ENCODE data around the gene CEBPZ. TPM values are rescaled to one million over a fixed set of nuclear protein-coding genes. Genes with fewer than 3 reads are reported as not detected.

Gene CEBPZ
- total and polyA plus RNA-seq, 2 of the 13 experiments (the other 11 are each of a cell fraction or from before 2014, with no cell fraction given): 14.4 to 117 TPM

- peak; percentile 96 for TF ChIP-seq ZNF275 (CRISPR knock-in tag; IDR thresholded peaks at IDR 0.05; ENCODE audit: borderline replicate concordance)
- peak; percentile 99 for TF ChIP-seq ZNF816 (CRISPR knock-in tag; IDR thresholded peaks at IDR 0.05; ENCODE audit: borderline replicate concordance)
- no peak for TF ChIP-seq ZNF569 (CRISPR knock-in tag; IDR thresholded peaks at IDR 0.05; ENCODE audit: borderline replicate concordance)
- TF ChIP-seq ELF4 (CRISPR knock-in tag; IDR thresholded peaks at IDR 0.05; ENCODE audit: borderline replicate concordance): peak; percentile 90; the same call in 1 of the 2 replicates
- no peak for TF ChIP-seq NBN (conservative IDR thresholded peaks at IDR 0.05)
- no peak for TF ChIP-seq ZNF343 (CRISPR knock-in tag; IDR thresholded peaks at IDR 0.05)
- TF ChIP-seq KDM5B (CRISPR knock-in tag; IDR thresholded peaks at IDR 0.05; ENCODE audit: borderline replicate concordance): peak; percentile 97
- peak; percentile 87 for TF ChIP-seq KDM5A (IDR thresholded peaks at IDR 0.05; ENCODE audit: borderline replicate concordance, low read length)
- 0 out of 2 replicates have a peak, but pooled peaks have one; percentile 33 for TF ChIP-seq REL (CRISPR knock-in tag; conservative IDR thresholded peaks at IDR 0.05)
- TF ChIP-seq HOMEZ (CRISPR knock-in tag; IDR thresholded peaks at IDR 0.05; ENCODE audit: low read depth): peak; percentile 79
- peak; percentile 76; the same call in 1 of the 2 replicates for TF ChIP-seq ZNF800 (CRISPR knock-in tag; IDR thresholded peaks at IDR 0.05)
- TF ChIP-seq, protein P1, sequence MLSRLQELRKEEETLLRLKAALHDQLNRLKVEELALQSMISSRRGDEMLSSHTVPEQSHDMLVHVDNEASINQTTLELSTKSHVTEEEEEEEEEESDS (CRISPR knock-in tag; IDR thresholded peaks at IDR 0.05; ENCODE audit: borderline replicate concordance): 0 out of 2 replicates have a peak, but pooled peaks have one; percentile 79
- TF ChIP-seq POGZ (CRISPR knock-in tag; IDR thresholded peaks at IDR 0.05): peak; percentile 88
- TF ChIP-seq ATRX (CRISPR knock-in tag; IDR thresholded peaks at IDR 0.05; ENCODE audit: borderline replicate concordance): no peak
- TF ChIP-seq ZNF687 (CRISPR knock-in tag; IDR thresholded peaks at IDR 0.05): peak; percentile 97
Measured at GRCh38 chr2:37231241-37232130, at the start of gene CEBPZ, which contains the start of gene NDUFAF7 (continued).
